B cell (primary cell): ENCODE data around the gene AQP12B. TPM values are rescaled to one million over a fixed set of nuclear protein-coding genes. Genes with fewer than 3 reads are reported as not detected.

ENCODE experiments used
- ATAC-seq: fragments of 200-7000 bp; cut with Tn5 transposase; one replicate; pipeline ENCODE4 v1.10.0; 2021; ENCODE audit warnings: low read depth, mild to moderate bottlenecking, moderate number of reproducible peaks, moderate library complexity
- CTCF ChIA-PET: fragments of 350-600 bp; sonication (Branson Sonifier 250); formaldehyde crosslinking; loops from one replicate; lab custom pipeline; 2021; ENCODE audit warnings: antibody characterized with exemption, inconsistent platforms; lab: Charles Lee
- POLR2A ChIA-PET: fragments of 350-600 bp; sonication (Branson Sonifier 250); formaldehyde crosslinking; loops from one replicate; lab custom pipeline; 2021; ENCODE audit warnings: antibody characterized with exemption; lab: Charles Lee
- DNase-seq: peaks from one replicate; pipeline ENCODE4 v3.0.0; 2013
- H2AFZ ChIP-seq: 2 replicates; pipeline ENCODE4 v1.6.1; 2012; ENCODE audit warnings: mild to moderate bottlenecking, low read depth, low read length; ENCODE audit not compliant: insufficient read depth, poor library complexity, severe bottlenecking
- H3K27ac ChIP-seq, 2 donors: 1 replicate in 1 of 2; 2 replicates in 1 of 2; pipeline ENCODE4 v1.5.1; 2012 to 2013; ENCODE audit warnings: low read length in 2 of 2, mild to moderate bottlenecking in 2 of 2, moderate library complexity in 1 of 2
- H3K27me3 ChIP-seq, 4 experiments: fragments of 200-600 bp in 1 of 4; sonication (generic) in 1 of 4; replicated peaks in 1 of 4; 1 replicate in 2 of 4; 2 replicates in 2 of 4; pipeline versions ENCODE4 v1.6.1 to v1.7.0; 2013 to 2016; ENCODE audit warnings: low read length in 3 of 4, mild to moderate bottlenecking in 2 of 4, mixed read lengths in 1 of 4, moderate library complexity in 1 of 4; ENCODE audit not compliant: insufficient read depth in 4 of 4, control insufficient read depth in 3 of 4; ENCODE audit errors: control extremely low read depth in 1 of 4
- H3K36me3 ChIP-seq, 2 experiments: replicated peaks in 1 of 2; 1 replicate in 1 of 2; 2 replicates in 1 of 2; pipeline versions ENCODE4 v1.6.1 to v1.7.1; 2013; ENCODE audit warnings: low read length in 1 of 2; ENCODE audit not compliant: insufficient read depth in 2 of 2, control insufficient read depth in 1 of 2; ENCODE audit errors: control extremely low read depth in 1 of 2, extremely low read depth in 1 of 2
- H3K4me1 ChIP-seq, 2 donors: fragments of 200-600 bp in 1 of 2; sonication (generic) in 1 of 2; 1 replicate in 1 of 2; 2 replicates in 1 of 2; pipeline versions ENCODE4 v1.5.1 to v1.6.1; 2013 to 2017; ENCODE audit warnings: low read length in 2 of 2; ENCODE audit not compliant: control insufficient read depth in 2 of 2, insufficient read depth in 2 of 2
- H3K4me2 ChIP-seq: replicated peaks from 2 replicates; pipeline ENCODE3; 2012; ENCODE audit warnings: mild to moderate bottlenecking, low read depth, low read length; ENCODE audit not compliant: poor library complexity, severe bottlenecking
- H3K4me3 ChIP-seq, 5 experiments: fragments of 200-600 bp in 1 of 5; sonication (generic) in 1 of 5; 1 replicate in 3 of 5; 2 replicates in 2 of 5; pipeline versions ENCODE4 v1.5.1 to v1.7.0; 2011 to 2016; ENCODE audit warnings: low read length in 4 of 5, mild to moderate bottlenecking in 4 of 5, low read depth in 2 of 5, control low read depth in 1 of 5, moderate library complexity in 1 of 5; ENCODE audit not compliant: insufficient read depth in 1 of 5; ENCODE audit errors: control extremely low read depth in 1 of 5, extremely low read depth in 1 of 5
- H3K79me2 ChIP-seq: fragments of 200-600 bp; sonication (generic); one replicate; pipeline ENCODE4 v1.6.0; 2016; ENCODE audit warnings: low read length; ENCODE audit not compliant: control insufficient read depth, insufficient read depth
- H3K9ac ChIP-seq: fragments of 200-600 bp; sonication (generic); 2 replicates; pipeline ENCODE4 v1.6.1; 2017; ENCODE audit warnings: mild to moderate bottlenecking, low read length, moderate library complexity
- H3K9me3 ChIP-seq, 3 donors: one replicate each; pipeline versions ENCODE4 v1.6.1 to v1.7.1; 2013; ENCODE audit warnings: low read length in 2 of 3; ENCODE audit not compliant: control insufficient read depth in 2 of 3, insufficient read depth in 1 of 3; ENCODE audit errors: control extremely low read depth in 1 of 3
- H4K20me1 ChIP-seq: 2 replicates; pipeline ENCODE4 v1.6.0; 2012; ENCODE audit warnings: mild to moderate bottlenecking, low read length; ENCODE audit not compliant: insufficient read depth, control insufficient read depth, poor library complexity, severe bottlenecking
- H3K27ac Mint-ChIP-seq: one replicate; pipeline ENCODE4 v1.8.0; 2021; ENCODE audit warnings: mixed read lengths
- H3K27me3 Mint-ChIP-seq: one replicate; pipeline ENCODE4 v1.8.0; 2021; ENCODE audit warnings: mixed read lengths
- H3K4me1 Mint-ChIP-seq: one replicate; pipeline ENCODE4 v1.8.0; 2021; ENCODE audit warnings: mixed read lengths
- H3K4me3 Mint-ChIP-seq: one replicate; pipeline ENCODE4 v1.8.0; 2021; ENCODE audit warnings: mixed read lengths
- H3K9me3 Mint-ChIP-seq: one replicate; pipeline ENCODE4 v1.8.0; 2022; ENCODE audit warnings: mixed read lengths; ENCODE audit not compliant: insufficient read depth
- EZH2 ChIP-seq: IDR thresholded peaks from 2 replicates; pipeline ENCODE4 v1.6.1; 2012; ENCODE audit warnings: borderline replicate concordance, low read depth, mild to moderate bottlenecking, moderate library complexity, low read length; ENCODE audit not compliant: insufficient read depth, poor library complexity, severe bottlenecking
- WGBS: methylation state at CpG from one replicate; pipeline ENCODE4 v1.1.5; 2013; ENCODE audit warnings: missing lambda C conversion rate; ENCODE audit not compliant: insufficient coverage; 5-methylcytosine and 5-hydroxymethylcytosine counted together
- intact Hi-C: fragments of 100-400 bp; cut with micrococcal nuclease; formaldehyde crosslinking; loops from one replicate; pipeline ENCODE4 v1.10.0; 2022
- polyA plus RNA-seq: library from polyadenylated mRNA; depleted of rRNA; stranded (reverse); fragments of >200 nt; gene quantifications from 2 replicates; pipeline ENCODE4 v1.2.3, GENCODE V29; 2012
- total RNA-seq, 2 donors: library from RNA; stranded (reverse); fragments of 120-200 nt in 1 of 2; gene quantifications; 1 replicate in 1 of 2; 2 replicates in 1 of 2; pipeline versions ENCODE4 v1.2.3 to v1.2.4, GENCODE V29; 2013 to 2022
- TF ChIP-seq, protein P1 (sequence below): fragments of 200-600 bp; IDR thresholded peaks from one replicate; pipeline ENCODE4 v1.8.0; 2022; ENCODE audit warnings: antibody characterized with exemption, mild to moderate bottlenecking

AQP12B gene
- total and polyA plus RNA-seq, 2 donors (not counting 1 experiment from before 2014, with no cell fraction given) = not detected

DNA sequence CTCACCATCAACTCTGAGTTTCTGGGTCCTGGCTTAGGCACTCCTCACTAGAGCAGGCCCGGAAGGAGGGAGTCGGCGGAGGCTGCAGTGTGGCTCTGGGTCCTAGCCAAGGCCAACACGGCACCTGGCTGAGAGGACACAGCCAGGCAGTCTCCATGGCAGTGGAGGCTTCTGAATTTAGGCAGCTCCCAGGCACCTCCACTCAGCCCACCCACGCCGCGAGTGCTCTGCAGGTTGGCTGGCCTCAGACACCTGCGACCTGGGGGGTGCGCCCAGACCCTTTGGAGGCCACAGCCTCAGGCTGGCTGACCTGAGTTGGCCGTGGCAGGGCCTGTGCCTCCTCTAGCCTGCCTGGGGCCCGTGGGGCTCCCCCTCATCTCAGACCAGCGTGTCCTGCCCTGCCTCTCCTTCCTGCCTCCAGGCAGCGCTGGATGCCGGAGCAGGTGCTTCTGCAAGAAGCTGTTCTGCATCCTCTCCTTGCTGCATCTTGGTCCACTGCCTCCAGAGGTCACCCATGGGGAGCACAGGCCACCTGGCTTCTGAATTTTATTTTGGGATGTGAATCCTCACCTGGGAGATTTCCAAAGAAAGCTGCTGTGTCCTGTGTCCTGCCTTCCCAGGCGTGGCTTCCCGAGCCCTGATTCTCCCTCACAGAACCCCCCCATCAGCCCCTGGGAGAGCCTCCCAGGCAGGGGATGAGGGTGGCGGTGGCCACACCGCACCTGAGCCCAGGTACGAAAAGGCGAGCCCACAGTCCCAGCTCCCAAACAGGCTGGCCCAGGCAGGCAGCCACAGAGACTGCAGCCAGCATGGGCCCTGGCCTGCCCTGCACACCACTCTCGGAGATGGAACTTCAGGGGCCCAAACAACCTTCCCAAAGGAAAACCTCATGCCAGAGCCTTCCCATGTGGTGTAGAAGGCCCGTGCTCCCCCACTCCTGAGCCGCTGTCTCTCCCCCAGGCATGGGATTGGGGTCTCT lies 32.4 kb upstream of the AQP12B start:
- intact Hi-C loops = no loop called here
- Histone ChIP-seq H2AFZ (no peak overlapping the region), H4K20me1 (no peaks in the 10 kb centered on the region), H3K79me2 (no peaks in the 10 kb centered on the region), H3K4me3 (no peak overlapping the region), H3K9me3 (peaks cover 0 to 4% (median 0%) of the 10 kb centered on the region in 3 donors), H3K36me3 (no peaks in the 10 kb centered on the region), H3K27me3 (no peaks in the 10 kb centered on the region), H3K27ac (no peak overlapping the region), H3K4me1 (no peaks in the 10 kb centered on the region), H3K9ac (no peak overlapping the region), H3K4me2 (no peak overlapping the region)
- WGBS = 87% methylated on average over 23 of the region's 23 CpGs
- Mint-ChIP-seq H3K4me3 (no peak overlapping the region), H3K9me3 (no peaks in the 10 kb centered on the region), H3K27ac (no peak overlapping the region), H3K27me3 (peaks cover 3% of the 10 kb centered on the region), H3K4me1 (no peaks in the 10 kb centered on the region)
- ATAC-seq (no peak), DNase-seq (no peak)
- TF ChIP-seq, protein P1, sequence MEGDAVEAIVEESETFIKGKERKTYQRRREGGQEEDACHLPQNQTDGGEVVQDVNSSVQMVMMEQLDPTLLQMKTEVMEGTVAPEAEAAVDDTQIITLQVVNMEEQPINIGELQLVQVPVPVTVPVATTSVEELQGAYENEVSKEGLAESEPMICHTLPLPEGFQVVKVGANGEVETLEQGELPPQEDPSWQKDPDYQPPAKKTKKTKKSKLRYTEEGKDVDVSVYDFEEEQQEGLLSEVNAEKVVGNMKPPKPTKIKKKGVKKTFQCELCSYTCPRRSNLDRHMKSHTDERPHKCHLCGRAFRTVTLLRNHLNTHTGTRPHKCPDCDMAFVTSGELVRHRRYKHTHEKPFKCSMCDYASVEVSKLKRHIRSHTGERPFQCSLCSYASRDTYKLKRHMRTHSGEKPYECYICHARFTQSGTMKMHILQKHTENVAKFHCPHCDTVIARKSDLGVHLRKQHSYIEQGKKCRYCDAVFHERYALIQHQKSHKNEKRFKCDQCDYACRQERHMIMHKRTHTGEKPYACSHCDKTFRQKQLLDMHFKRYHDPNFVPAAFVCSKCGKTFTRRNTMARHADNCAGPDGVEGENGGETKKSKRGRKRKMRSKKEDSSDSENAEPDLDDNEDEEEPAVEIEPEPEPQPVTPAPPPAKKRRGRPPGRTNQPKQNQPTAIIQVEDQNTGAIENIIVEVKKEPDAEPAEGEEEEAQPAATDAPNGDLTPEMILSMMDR = no peak
- TF ChIP-seq EZH2 = no peak
- ChIA-PET CTCF (no interaction called here), POLR2A (no interaction called here)
